PC-9 (cell line): ENCODE data around the gene CA4. TPM values are rescaled to one million over a fixed set of nuclear protein-coding genes. Genes with fewer than 3 reads are reported as not detected.

ENCODE experiments used
- BruUV-seq: library from RNA; stranded (reverse); fragments of 400-500 nt; replicated peaks from 2 replicates; lab custom pipeline; 2021; lab: Mats Ljungman, UMichigan
- CTCF ChIA-PET: fragments of 300-600 bp; sonication (Branson Sonifier 250); formaldehyde crosslinking; loops from one replicate; lab custom pipeline; 2022; ENCODE audit warnings: antibody characterized with exemption; lab: Charles Lee
- POLR2A ChIA-PET: fragments of 300-600 bp; sonication (Branson Sonifier 250); formaldehyde crosslinking; loops from one replicate; lab custom pipeline; 2022; ENCODE audit warnings: antibody characterized with exemption; ENCODE audit not compliant: unreplicated experiment; lab: Charles Lee
- DNase-seq, 2 experiments: peaks; one replicate each; pipeline versions ENCODE4 v3.0.0 to v3.0.0-alpha.2; 2015 to 2022; ENCODE audit warnings: mixed read lengths in 1 of 2
- H2AFZ ChIP-seq: fragments of 200-600 bp; sonication (generic); 2 replicates; pipeline ENCODE4 v1.8.1; 2017; ENCODE audit warnings: antibody characterized with exemption
- H3F3A ChIP-seq: fragments of 200-600 bp; sonication (generic); 2 replicates; pipeline ENCODE4 v1.8.1; 2017; ENCODE audit warnings: antibody characterized with exemption, mild to moderate bottlenecking, low read depth; ENCODE audit not compliant: insufficient read depth
- H3K27ac ChIP-seq: fragments of 200-600 bp; sonication (generic); 2 replicates; pipeline ENCODE4 v1.6.1; 2016; ENCODE audit warnings: mixed run types
- H3K27me3 ChIP-seq: fragments of 200-600 bp; sonication (generic); 2 replicates; pipeline ENCODE4 v1.6.1; 2016; ENCODE audit warnings: low read depth, mixed run types; ENCODE audit not compliant: insufficient read depth
- H3K36me3 ChIP-seq: fragments of 200-600 bp; sonication (generic); 2 replicates; pipeline ENCODE4 v1.6.1; 2016; ENCODE audit warnings: low read depth, mixed run types
- H3K4me1 ChIP-seq: fragments of 200-600 bp; sonication (generic); replicated peaks from 2 replicates; pipeline ENCODE4 v1.6.1; 2016; ENCODE audit warnings: mixed run types; ENCODE audit not compliant: insufficient read depth
- H3K4me2 ChIP-seq: fragments of 200-600 bp; sonication (generic); 2 replicates; pipeline ENCODE4 v1.6.1; 2017; ENCODE audit warnings: mixed run types
- H3K4me3 ChIP-seq: fragments of 200-600 bp; sonication (generic); 2 replicates; pipeline ENCODE4 v1.6.1; 2016; ENCODE audit warnings: mixed run types
- H3K79me2 ChIP-seq: fragments of 200-600 bp; sonication (generic); 2 replicates; pipeline ENCODE4 v1.6.1; 2017; ENCODE audit warnings: low read depth, mixed run types
- H3K9me2 ChIP-seq: fragments of 200-600 bp; sonication (generic); 2 replicates; pipeline ENCODE4 v1.8.1; 2017; ENCODE audit warnings: mild to moderate bottlenecking; ENCODE audit not compliant: insufficient read depth
- H3K9me3 ChIP-seq: fragments of 200-600 bp; sonication (generic); 2 replicates; pipeline ENCODE4 v1.8.1; 2016; ENCODE audit warnings: low read depth; ENCODE audit not compliant: insufficient read depth
- H4K20me1 ChIP-seq: fragments of 200-600 bp; sonication (generic); 2 replicates; pipeline ENCODE4 v1.8.1; 2017; ENCODE audit not compliant: insufficient read depth
- EZH2 ChIP-seq: fragments of 200-600 bp; sonication (generic); IDR thresholded peaks from 2 replicates; pipeline ENCODE4 v1.8.0; 2017; ENCODE audit warnings: antibody characterized with exemption, low read depth
- intact Hi-C: fragments of 100-400 bp; cut with micrococcal nuclease; formaldehyde crosslinking; loops from one replicate; pipeline ENCODE4 v1.10.0; 2022; ENCODE audit not compliant: unreplicated experiment
- total RNA-seq: library from RNA; stranded (reverse); gene quantifications from 2 replicates; pipeline ENCODE4 v1.2.3, GENCODE V29; 2021
- TF ChIP-seq, protein P1 (sequence below): fragments of 200-600 bp; sonication (generic); conservative IDR thresholded peaks from 2 replicates; pipeline ENCODE4 v1.6.1; 2017; ENCODE audit warnings: mixed run types, antibody characterized with exemption, mild to moderate bottlenecking, moderate library complexity

CA4 gene
- total RNA-seq, 1 experiment from 2014 or later, result not detected

DNA sequence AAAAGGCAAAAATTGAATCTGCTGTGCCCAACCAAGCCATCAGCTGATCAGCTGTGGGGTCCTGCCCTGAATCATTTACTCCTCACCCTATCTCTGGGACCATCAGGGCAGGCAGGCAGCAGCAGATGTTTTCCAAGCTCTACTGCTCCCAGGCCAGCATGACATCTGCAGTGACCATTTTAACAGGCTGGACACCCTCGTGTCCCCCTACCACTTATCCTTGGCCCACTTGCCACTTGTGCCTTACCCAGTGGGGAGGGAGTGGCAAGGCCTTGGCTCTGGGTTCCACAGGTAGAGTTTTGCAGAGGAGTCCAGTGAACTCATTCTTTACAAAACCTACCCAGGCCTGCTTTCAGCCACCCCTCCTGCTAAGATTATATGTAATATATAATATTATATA is 12.0 kb upstream of the CA4 start:
- H3F3A ChIP-seq, result peaks cover 4% of the 10 kb centered on the region; the same call in 1 of the 2 replicates
- H2AFZ ChIP-seq, result no peak overlapping the region
- no peak overlapping the region for H3K27ac ChIP-seq
- H3K36me3 ChIP-seq, result no peaks in the 10 kb centered on the region
- intact Hi-C loops, result no loop called here
- H3K4me1 ChIP-seq, result peaks cover 16% of the 10 kb centered on the region
- DNase-seq, result no peak
- H4K20me1 ChIP-seq, result no peaks in the 10 kb centered on the region
- H3K9me2 ChIP-seq, result no peaks in the 10 kb centered on the region
- POLR2A ChIA-PET, result no interaction called here
- no peak overlapping the region for H3K4me2 ChIP-seq
- H3K4me3 ChIP-seq, result no peak overlapping the region
- no peaks in the 10 kb centered on the region for H3K27me3 ChIP-seq
- BruUV-seq, result no TSS peak
- TF ChIP-seq, protein P1, sequence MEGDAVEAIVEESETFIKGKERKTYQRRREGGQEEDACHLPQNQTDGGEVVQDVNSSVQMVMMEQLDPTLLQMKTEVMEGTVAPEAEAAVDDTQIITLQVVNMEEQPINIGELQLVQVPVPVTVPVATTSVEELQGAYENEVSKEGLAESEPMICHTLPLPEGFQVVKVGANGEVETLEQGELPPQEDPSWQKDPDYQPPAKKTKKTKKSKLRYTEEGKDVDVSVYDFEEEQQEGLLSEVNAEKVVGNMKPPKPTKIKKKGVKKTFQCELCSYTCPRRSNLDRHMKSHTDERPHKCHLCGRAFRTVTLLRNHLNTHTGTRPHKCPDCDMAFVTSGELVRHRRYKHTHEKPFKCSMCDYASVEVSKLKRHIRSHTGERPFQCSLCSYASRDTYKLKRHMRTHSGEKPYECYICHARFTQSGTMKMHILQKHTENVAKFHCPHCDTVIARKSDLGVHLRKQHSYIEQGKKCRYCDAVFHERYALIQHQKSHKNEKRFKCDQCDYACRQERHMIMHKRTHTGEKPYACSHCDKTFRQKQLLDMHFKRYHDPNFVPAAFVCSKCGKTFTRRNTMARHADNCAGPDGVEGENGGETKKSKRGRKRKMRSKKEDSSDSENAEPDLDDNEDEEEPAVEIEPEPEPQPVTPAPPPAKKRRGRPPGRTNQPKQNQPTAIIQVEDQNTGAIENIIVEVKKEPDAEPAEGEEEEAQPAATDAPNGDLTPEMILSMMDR, result no peak
- TF ChIP-seq EZH2, result no peak
- CTCF ChIA-PET, result no interaction called here
- H3K9me3 ChIP-seq, result no peaks in the 10 kb centered on the region
- no peaks in the 10 kb centered on the region for H3K79me2 ChIP-seq

DNA sequence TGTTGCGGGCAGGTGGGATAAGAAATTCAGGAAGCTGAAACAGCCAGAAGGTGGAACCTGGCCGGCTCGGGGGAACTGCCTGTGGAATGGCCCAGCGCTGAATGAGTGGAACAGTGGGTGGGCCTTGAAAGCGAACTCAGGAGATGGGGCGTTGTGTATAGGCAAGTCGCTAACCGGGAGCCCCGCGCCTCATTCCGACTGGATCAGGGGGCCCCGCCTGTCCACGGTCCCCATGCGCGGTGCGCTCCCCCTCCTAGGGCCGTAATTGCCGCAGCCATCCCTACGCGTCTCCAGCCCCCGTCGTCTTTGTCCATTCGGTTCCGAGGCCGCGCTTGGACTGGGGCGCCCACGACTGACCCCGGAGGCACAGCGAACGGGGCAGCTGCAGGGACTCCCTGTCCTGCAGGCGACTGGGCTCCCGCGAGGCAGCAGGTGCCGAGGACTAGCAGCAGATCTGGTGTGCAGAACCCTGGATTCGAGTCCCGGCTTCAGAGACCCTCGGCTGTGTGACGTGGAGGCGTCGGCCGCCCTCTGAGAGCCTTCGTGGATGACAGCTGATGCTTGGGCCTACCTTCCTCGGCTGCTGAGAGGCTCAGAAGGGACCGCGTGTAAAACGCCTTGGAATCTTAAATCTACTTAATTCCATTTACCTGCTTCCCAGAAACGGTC is 10.9 kb upstream of the CA4 start:
- TF ChIP-seq EZH2, result no peak
- TF ChIP-seq, protein P1, result no peak
- DNase-seq, result no peak
- no TSS peak for BruUV-seq
- intact Hi-C loops, result no loop called here
- Histone ChIP-seq H3K4me2 (no peak overlapping the region), H3K36me3 (no peaks in the 10 kb centered on the region), H3F3A (peaks cover 4% of the 10 kb centered on the region; the same call in 1 of the 2 replicates), H3K27ac (no peak overlapping the region), H3K4me1 (peaks cover 20% of the 10 kb centered on the region), H4K20me1 (no peaks in the 10 kb centered on the region), H3K27me3 (no peaks in the 10 kb centered on the region), H3K9me2 (no peaks in the 10 kb centered on the region), H2AFZ (no peak overlapping the region), H3K79me2 (no peaks in the 10 kb centered on the region), H3K4me3 (no peak overlapping the region), H3K9me3 (no peaks in the 10 kb centered on the region)
- POLR2A ChIA-PET, result no interaction called here
- CTCF ChIA-PET, result no interaction called here

DNA sequence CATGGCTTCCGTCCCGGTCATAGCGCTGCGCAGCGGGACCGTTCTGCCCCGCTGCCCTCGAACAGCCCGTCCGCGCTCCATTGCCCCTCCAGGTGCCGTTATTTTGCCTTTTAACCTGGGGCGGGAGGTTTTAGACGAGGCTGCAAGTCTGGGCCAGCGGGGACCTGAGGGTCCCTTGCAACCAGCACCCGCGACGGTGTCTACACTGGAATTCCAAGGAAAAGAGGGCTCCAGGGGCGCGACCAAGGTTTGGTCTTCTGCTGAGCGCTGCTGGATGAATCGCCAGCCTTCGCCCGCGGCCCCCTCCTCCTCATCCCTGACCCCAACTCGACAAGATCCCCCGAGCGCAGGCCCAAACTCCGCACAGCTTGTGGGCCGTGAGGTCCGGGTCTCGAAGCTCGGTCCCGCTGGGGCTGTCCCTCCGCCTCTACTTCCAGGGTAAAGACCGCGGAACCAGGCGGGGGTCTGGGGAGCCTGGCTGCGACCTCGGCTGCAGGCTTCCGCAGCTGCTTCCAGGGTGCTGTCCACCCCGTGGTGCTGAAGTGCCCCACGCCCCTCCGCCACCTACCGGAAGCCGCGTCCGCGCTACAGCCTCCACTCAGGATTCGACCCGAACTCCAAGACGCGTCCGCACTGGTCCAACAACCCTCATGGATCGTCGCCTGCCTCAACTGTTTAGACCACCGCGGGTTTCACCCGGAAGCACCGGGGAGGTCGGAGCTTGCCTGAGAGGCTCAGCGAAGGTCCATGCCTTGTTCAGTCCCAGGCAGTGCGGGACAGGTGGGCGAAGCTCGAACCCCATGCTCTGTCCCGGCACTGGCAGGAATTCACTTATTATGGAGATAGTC is 10.1 kb upstream of the CA4 start:
- H4K20me1 ChIP-seq, result no peaks in the 10 kb centered on the region
- H3F3A ChIP-seq, result peaks cover 4% of the 10 kb centered on the region; the same call in 1 of the 2 replicates
- peaks cover 13% of the 10 kb centered on the region for H3K4me1 ChIP-seq
- no peak overlapping the region for H2AFZ ChIP-seq
- CTCF ChIA-PET, result no interaction called here
- H3K27ac ChIP-seq, result no peak overlapping the region
- no peak overlapping the region for H3K4me2 ChIP-seq
- H3K79me2 ChIP-seq, result no peaks in the 10 kb centered on the region
- TF ChIP-seq, protein P1, result no peak
- no peak for TF ChIP-seq EZH2
- intact Hi-C loops, result no loop called here
- no peak overlapping the region for H3K4me3 ChIP-seq
- no peaks in the 10 kb centered on the region for H3K9me3 ChIP-seq
- no peaks in the 10 kb centered on the region for H3K36me3 ChIP-seq
- peak in 1 of 2 experiments; percentile 29 for DNase-seq
- no peaks in the 10 kb centered on the region for H3K9me2 ChIP-seq
- no peaks in the 10 kb centered on the region for H3K27me3 ChIP-seq
- BruUV-seq, result no TSS peak
- POLR2A ChIA-PET, result no interaction called here
